ENCODE measurements around the gene RPS2.
"Not testable (repeated sequence)": the region's sequence is repeated elsewhere in the genome, so short reads cannot be mapped to it uniquely, and the experiment has no call there.

Gene RPS2

DNA sequence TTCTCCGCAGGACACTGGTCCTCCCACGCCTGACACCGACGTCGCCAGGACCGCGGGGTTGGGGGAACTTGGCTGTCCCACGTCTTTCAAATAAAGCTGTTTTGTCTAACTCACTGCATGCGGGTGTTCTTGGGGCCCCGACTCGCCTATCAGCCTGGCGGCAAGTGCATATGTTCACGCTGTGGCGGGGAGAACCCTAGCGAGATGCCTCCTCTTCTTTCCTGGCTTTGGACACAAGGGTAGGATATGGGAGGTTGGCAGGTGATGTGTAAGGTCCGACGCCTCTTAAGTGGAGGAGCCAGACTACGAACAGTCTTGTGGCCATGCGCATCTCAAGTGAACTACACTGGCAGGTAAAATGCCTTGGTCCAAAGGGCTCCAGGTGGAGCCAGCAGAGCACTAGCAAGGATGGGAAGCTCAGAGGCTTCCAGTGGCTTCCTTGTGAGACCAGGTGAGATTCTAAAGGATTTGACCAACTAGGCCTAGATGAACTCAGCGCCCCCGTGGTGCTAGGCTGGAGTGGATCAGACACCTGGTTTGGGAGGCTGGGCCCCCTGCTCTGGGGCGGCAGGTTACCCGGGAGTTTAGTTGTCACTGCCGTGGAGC is 873 bp upstream of the RPS2 start:
- no peak for DNase-seq (ENCODE audit: low read depth in 1 of 2, low spot score in 1 of 2)

- DNase-seq (ENCODE audit: low read depth in 1 of 2, low spot score in 1 of 2) = no peak
Observed at GRCh38 chr16:1963806-1964505, 670 bp downstream of the RPS2 start.

DNA sequence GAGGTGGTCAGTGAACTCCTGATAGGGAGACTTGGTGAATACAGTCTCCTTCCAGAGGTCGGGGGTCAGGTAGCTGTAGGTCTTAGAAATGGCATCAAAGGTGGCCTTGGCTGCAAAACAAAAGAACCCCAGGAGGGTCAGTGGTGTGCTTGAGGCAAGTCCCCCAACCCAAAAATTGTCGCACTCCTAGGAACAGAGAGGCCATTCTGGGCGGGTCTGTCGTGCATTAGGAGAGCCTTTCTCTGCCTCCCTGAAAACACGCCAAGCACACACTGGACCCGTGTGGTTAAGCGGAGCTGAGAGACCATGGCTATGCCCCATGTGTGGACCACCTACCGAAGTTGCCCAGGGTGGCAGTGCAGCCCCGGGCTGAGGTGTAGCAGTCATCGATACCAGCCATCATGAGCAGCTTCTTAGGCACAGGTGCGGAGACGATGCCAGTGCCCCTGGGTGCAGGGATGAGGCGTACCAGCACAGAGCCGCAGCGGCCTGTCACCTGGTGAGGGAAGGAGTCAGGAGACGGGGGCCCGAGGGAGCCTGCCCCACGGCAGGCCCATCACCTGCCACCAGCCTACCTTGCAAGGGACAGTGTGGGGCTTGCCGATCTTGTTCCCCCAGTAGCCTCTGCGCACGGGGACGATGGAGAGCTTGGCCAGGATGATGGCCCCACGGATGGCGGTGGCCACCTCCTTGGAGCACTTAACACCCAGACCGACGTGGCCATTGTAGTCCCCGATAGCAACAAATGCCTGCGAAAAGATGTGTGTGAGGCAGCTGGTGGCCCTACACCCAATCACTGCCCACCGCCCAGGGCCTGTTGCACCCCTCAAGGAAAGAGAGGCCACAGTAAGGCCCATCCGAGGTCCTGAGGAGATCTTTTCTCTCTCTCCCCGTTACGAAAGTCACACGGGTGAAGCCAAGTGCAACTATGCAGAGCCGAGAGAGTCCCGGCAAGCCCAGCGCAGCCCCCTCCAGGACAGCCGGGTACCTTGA is 2.2 kb downstream of the RPS2 start:
- not testable (repeated sequence) for DNase-seq (ENCODE audit: low read depth in 1 of 2, low spot score in 1 of 2)

DNA sequence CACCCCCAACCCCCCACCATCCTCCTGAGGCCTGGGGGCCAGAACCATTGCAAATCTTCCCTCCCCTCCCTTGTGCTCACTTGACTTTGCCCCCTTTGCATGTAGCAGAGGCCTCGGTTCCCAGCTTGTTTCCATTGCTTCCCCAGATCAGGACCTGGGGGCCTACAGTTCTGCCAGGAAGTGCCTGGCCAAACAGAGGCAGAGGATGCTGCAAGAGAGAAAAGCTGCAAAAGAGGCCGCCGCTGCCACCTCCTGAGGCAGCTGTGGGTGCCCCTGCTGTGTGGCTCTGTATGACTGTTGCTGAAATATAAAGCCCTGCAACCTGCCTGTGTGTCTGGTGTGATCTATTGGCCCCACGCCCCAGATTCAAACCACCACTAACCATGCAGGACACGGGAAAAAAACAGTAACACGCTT is 3.0 kb downstream of the RPS2 start:
- DNase-seq (ENCODE audit: low read depth in 1 of 2, low spot score in 1 of 2) = no peak

DNA sequence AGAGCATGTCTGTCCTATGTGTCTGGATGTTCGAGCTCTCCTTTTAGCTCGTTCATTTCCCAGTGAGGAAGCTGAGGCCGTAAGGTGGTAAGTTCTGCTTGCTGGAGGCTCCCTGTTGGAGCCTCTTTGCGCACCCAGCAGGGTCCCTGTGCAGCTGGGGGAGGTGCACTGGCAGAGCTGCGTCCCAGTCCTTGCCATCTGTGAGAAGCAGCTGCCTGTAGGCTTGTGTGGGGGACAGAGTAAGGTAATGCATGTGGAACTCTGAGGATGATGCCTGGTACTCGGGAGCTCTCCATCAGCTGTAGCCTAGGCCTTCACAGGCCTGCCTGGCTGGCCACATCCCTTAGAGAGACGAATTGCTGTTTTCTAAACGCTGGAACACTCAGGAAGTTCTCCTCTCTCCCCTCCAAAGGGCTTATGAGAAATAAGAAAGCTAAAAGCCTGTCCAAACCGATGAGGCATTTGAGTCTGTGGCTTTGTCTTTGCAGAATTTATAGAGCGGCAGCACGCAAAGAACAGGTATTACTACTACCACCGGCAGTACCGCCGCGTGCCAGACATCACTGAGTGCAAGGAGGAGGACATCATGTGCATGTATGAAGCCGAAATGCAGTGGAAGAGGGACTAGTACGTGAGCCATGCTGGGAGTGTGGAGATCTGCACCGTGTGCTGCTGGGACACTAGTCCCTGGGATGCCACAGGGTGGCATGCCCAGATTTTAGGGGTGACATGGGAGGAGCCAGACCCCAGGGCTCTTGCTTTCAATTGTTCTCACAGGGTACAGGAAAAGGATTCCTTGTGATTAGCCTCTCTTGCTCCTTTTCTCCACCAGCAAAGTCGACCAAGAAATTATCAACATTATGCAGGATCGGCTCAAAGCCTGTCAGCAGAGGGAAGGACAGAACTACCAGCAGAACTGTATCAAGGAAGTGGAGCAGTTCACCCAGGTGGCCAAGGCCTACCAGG is 3.7 kb downstream of the RPS2 start:
- peak; percentile 53 to 59 for DNase-seq (ENCODE audit: low read depth in 1 of 2, low spot score in 1 of 2)

DNA sequence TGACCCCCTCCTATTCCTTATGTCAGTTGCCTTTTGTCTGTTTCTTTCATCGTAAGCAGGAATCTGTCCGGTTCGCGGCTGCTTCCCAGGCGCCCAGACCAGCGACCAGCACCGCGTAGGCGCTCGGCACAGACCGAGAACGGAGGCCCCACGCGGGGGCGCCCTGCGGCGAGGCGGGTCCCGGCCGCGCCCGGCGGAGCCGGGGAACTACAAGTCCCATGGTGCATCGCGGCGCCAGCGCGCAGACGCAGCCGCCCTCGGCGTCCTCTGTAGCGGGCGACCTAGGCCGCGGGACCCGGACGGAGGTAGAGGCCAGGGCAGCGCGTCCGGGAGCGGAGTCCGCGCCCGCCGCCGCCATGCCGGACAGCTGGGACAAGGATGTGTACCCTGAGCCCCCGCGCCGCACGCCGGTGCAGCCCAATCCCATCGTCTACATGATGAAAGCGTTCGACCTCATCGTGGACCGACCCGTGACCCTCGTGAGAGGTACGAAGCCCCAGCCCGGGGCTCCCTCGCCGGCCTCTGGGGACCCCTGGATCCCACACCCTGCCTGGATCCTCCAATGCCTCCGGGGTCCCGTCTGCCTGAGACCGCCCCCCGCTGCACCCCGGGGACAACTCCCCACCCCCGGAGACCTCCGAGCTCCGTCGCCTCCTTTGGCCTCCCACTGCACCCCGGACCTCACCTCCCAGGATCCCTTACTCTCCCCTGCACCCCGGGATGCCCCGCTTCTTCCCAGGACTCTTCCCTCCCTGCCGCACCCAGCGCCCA is 5.2 kb downstream of the RPS2 start, which contains the start of gene NDUFB10:
Gene NDUFB10, plus strand, starts transcription at position 270 of the 771 bp plus-strand sequence. Its CDS starts 87 bp downstream, at position 357.
- DNase-seq (ENCODE audit: low read depth in 1 of 2, low spot score in 1 of 2) = peak; percentile 78 to 87

GRCh38 chr16:1958715-1959268 is 5.8 kb downstream of the RPS2 start:
- no peak for DNase-seq (ENCODE audit: low read depth in 1 of 2, low spot score in 1 of 2)

- not testable (repeated sequence) for DNase-seq (ENCODE audit: low read depth in 1 of 2, low spot score in 1 of 2)
Observed at GRCh38 chr16:1958143-1958491, 6.5 kb downstream of the RPS2 start.

DNA sequence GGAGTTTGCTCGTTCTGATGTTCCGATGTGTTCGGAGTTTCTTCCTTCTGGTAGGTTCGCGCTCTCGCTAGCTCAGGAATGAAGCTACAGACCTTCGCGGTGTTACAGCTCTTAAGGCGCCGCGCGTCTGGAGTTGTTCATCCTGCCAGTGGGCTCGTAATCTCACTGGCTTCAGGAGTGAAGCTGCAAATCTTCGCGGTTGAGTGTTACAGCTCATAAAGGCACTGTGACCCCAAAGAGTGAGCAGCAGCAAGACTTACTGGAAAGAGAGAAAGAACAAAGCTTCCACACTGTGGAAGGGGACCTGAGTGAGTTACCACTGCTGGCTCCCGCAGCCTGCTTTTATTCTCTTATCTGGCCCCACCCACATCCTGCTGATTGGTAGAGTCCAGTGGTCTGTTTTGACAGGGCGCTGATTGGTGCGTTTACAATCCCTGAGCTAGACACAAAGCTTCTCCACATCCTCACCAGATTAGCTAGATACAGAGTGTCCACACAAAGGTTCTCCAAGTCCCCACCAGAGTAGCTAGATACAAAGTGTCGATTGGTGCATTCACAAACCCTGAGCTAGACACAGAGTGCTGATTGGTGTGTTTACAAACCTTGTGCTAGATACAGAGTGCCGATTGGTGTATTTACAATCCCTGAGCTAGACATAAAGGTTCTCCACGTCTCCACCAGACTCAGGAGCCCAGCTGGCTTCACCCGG is 7.0 kb downstream of the RPS2 start:
- DNase-seq (ENCODE audit: low read depth in 1 of 2, low spot score in 1 of 2) = not testable (repeated sequence)

- no peak for DNase-seq (ENCODE audit: low read depth in 1 of 2, low spot score in 1 of 2)
Observed at GRCh38 chr16:1953734-1954133, 10.9 kb downstream of the RPS2 start.

DNA sequence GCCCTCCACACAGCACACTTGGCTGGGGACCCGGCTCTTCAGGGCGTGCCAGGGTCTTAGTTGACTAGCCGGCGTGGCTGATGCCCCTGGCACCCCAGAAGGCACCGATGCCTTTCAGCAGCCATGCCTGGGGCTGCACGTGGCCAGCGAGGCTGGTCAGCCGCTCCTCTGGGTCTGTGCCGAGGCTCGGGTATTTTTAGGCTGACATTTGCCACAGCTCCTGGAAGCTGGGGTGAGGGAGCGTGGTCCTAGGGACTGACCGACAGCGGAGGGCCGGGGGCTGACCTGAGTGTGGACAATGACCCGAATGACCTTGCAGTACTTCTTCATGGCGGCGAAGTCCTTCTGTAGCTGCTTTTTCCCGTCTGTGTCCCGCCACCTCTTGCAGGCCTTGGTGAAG is 14.1 kb downstream of the RPS2 start:
- no peak for DNase-seq (ENCODE audit: low read depth in 1 of 2, low spot score in 1 of 2)

- no peak for DNase-seq (ENCODE audit: low read depth in 1 of 2, low spot score in 1 of 2)
Observed at GRCh38 chr16:1950047-1950446, 14.6 kb downstream of the RPS2 start.

DNA sequence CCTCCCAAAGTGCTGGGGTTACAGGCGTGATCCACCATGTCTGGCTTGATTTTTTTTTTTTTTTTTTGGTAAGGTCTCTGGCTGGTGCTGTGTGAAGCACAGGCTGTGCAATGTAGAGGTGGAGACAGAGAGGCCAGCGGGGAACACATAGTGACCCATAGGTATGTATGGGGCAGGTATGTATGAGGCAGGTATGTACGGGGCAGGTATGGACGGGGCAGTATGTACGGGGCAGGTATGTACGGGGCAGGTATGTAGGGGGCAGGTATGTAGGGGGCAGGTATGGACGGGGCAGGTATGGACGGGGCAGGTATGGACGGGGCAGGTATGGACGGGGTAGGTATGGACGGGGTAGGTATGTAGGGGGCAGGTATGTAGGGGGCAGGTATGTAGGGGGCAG is 15.1 kb downstream of the RPS2 start:
- DNase-seq (ENCODE audit: low read depth in 1 of 2, low spot score in 1 of 2) = no peak

DNA sequence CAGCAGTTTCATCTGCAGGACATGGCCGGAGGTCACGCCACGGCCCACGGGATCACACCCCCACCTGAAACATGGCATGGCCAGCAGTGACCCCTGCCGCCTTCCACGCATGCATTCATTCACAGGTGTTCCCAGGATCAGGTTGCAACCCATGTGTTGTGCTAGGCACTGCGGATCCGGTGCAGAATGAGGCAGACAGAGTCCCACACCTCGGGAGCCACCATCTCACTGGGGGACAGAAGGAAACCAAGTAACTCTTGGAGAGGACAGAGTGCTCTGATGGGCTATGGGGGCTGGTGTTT is 17.3 kb downstream of the RPS2 start:
- no peak for DNase-seq (ENCODE audit: low read depth in 1 of 2, low spot score in 1 of 2)

GRCh38 chr16:1946495-1947368 is 17.9 kb downstream of the RPS2 start:
- DNase-seq (ENCODE audit: low read depth in 1 of 2, low spot score in 1 of 2) = no peak

GRCh38 chr16:1945559-1946391 is 18.9 kb downstream of the RPS2 start:
- DNase-seq (ENCODE audit: low read depth in 1 of 2, low spot score in 1 of 2) = no peak

DNA sequence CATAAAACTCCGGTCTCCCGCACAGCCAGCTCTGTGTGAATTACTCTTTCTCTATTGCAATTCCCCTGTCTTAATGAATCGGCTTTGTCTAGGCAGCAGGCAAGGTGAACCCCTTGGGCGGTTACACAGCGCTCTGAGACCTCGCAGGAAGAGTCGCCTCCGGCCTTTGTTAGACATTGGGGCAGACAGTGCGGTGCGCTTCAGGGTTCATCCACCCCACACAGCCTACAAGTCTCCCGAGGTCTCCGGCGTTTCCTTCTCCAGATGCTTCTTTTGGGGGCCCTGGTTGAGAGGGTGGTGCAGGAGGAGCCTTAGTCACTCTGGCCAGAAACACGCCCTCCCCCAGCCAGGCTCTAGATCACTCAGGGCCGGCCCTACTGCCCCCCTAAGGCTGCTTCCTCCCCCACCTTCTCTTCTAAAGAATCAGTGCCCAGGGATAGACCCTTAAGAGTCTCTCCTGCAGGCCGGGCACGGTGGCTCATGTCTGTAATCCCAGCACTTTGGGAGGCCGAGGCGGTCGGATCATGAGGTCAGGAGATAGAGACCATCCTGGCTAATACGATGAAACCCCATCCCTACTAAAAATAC is 19.9 kb downstream of the RPS2 start:
- no peak for DNase-seq (ENCODE audit: low read depth in 1 of 2, low spot score in 1 of 2)
